ENCODE measurements around the gene SYT2. TPM values are rescaled to one million over a fixed set of nuclear protein-coding genes. Genes with fewer than 3 reads are reported as not detected.

Gene SYT2
- total and polyA plus RNA-seq, 2 donors from 2014 or later: 0.15 to 0.19 TPM

DNA sequence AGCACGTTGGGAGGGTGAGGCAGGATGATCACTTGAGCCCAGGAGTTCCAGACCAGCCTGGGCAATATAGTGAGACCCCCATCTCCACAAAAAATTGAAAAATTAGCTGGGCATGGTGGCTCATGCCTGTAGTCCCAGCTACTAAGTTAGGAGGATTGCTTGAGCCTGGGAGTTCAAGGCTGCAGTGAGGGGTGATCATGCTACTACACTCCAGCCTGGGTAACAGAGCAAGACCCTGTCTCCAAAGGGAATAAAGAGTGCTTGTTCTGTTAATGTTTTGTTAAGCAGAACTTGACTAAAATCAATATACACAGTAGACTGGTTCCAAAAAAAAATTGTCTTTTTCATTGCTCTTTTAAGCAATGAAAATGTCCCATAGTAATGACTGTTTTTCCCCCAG lies 146.4 kb downstream of the SYT2 start:
- H3K36me3 ChIP-seq (ENCODE audit: control insufficient read depth in 2 of 3, insufficient read depth in 3 of 3, low read length in 3 of 3): no peaks in the 10 kb centered on the region
- intact Hi-C loops (cut with DNase I): no loop called here
- no peaks in the 10 kb centered on the region for H3K27me3 ChIP-seq (ENCODE audit: control insufficient read depth, insufficient read depth, low read length)
- no peak for TF ChIP-seq CTCF (IDR thresholded peaks at IDR 0.05; ENCODE audit: borderline replicate concordance, extremely low read depth, insufficient read depth)
- H3K9ac ChIP-seq (ENCODE audit: low read length in 3 of 3): no peak overlapping the region
- H3K4me3 ChIP-seq (ENCODE audit: low read length in 3 of 3): no peak overlapping the region
- peaks cover 0 to 5% (median 5%) of the 10 kb centered on the region in 3 donors for H3K4me1 ChIP-seq (ENCODE audit: control insufficient read depth in 2 of 3, insufficient read depth in 2 of 3, low read depth in 1 of 3, low read length in 3 of 3)
- no peaks in the 10 kb centered on the region for H3K9me3 ChIP-seq (ENCODE audit: control insufficient read depth in 2 of 3, insufficient read depth in 1 of 3, low read length in 3 of 3)
- FAIRE-seq: no peak
- H3K27ac ChIP-seq (ENCODE audit: low read depth in 2 of 2, low read length in 2 of 2): no peak overlapping the region
- no peak for DNase-seq

DNA sequence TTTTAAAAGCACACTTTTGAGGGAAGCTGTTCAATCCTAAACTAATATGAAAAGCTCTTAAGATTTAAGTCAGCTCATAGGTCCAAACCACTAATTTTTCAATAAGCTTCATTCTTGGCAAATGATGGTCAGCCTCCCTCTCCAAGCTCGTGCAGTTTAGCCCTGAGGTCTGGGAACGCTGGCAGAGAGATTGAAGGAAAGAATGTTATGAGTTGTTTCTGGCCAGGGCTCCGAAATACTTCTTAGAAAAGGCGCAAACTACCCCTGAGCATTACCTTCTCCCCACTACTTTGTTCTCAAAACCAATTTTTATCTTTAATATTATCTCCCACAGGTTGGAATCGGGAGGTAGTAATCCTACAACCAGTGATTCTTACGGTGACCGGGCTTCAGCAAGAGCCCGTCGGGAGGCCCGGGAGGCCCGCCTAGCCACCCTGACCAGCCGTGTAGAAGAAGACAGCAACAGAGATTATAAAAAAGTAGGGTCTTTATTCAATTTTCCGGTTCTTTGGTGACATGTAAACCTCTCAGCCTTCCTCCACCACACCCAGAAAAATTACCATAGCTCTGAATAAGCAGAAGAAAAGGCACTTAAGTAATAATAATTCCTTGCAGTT lies 147.7 kb downstream of the SYT2 start:
- H3K36me3 ChIP-seq (ENCODE audit: control insufficient read depth in 2 of 3, insufficient read depth in 3 of 3, low read length in 3 of 3): no peaks in the 10 kb centered on the region
- no peaks in the 10 kb centered on the region for H3K9me3 ChIP-seq (ENCODE audit: control insufficient read depth in 2 of 3, insufficient read depth in 1 of 3, low read length in 3 of 3)
- no peak overlapping the region for H3K9ac ChIP-seq (ENCODE audit: low read length in 3 of 3)
- no peak for TF ChIP-seq CTCF (IDR thresholded peaks at IDR 0.05; ENCODE audit: borderline replicate concordance, extremely low read depth, insufficient read depth)
- FAIRE-seq (no peak), DNase-seq (no peak)
- intact Hi-C loops (cut with DNase I): no loop called here
- no peaks in the 10 kb centered on the region for H3K27me3 ChIP-seq (ENCODE audit: control insufficient read depth, insufficient read depth, low read length)
- no peak overlapping the region for H3K4me3 ChIP-seq (ENCODE audit: low read length in 3 of 3)
- peaks cover 0 to 2% (median 0%) of the 10 kb centered on the region in 3 donors for H3K4me1 ChIP-seq (ENCODE audit: control insufficient read depth in 2 of 3, insufficient read depth in 2 of 3, low read depth in 1 of 3, low read length in 3 of 3)
- no peak overlapping the region for H3K27ac ChIP-seq (ENCODE audit: low read depth in 2 of 2, low read length in 2 of 2)

- intact Hi-C loops (cut with DNase I): no loop called here
- DNase-seq (no peak), FAIRE-seq (no peak)
- Histone ChIP-seq H3K9me3 (ENCODE audit: control insufficient read depth in 2 of 3, insufficient read depth in 1 of 3, low read length in 3 of 3) (no peaks in the 10 kb centered on the region), H3K4me1 (ENCODE audit: control insufficient read depth in 2 of 3, insufficient read depth in 2 of 3, low read depth in 1 of 3, low read length in 3 of 3) (no peaks in the 10 kb centered on the region), H3K4me3 (ENCODE audit: low read length in 3 of 3) (no peak overlapping the region), H3K36me3 (ENCODE audit: control insufficient read depth in 2 of 3, insufficient read depth in 3 of 3, low read length in 3 of 3) (no peaks in the 10 kb centered on the region), H3K27me3 (ENCODE audit: control insufficient read depth, insufficient read depth, low read length) (no peaks in the 10 kb centered on the region), H3K27ac (ENCODE audit: low read depth in 2 of 2, low read length in 2 of 2) (no peak overlapping the region), H3K9ac (ENCODE audit: low read length in 3 of 3) (no peak overlapping the region)
- TF ChIP-seq CTCF (IDR thresholded peaks at IDR 0.05; ENCODE audit: borderline replicate concordance, extremely low read depth, insufficient read depth): no peak
These were observed 148.4 kb downstream of the SYT2 start for GRCh38 chr1:202561726-202562443.
